Right lobe of liver (tissue), 6 donors: ENCODE data around the gene RANBP2. TPM values are rescaled to one million over a fixed set of nuclear protein-coding genes. Genes with fewer than 3 reads are reported as not detected.
"Not testable (repeated sequence)": the region's sequence is repeated elsewhere in the genome, so short reads cannot be mapped to it uniquely, and the experiment has no call there.

Experiments
- ATAC-seq, 4 donors: fragments of 200-7000 bp; cut with Tn5 transposase; one replicate each; pipeline ENCODE4 v1.9.1; 2020; ENCODE audit warnings: mild to moderate bottlenecking in 4 of 4, moderate library complexity in 4 of 4
- DNase-seq, 3 donors: peaks; one replicate each; pipeline ENCODE4 v3.0.0-alpha.2; 2020
- H3K27ac ChIP-seq, 3 donors: fragments of 200-600 bp; one replicate each; pipeline ENCODE4 v1.8.0; 2022
- H3K27me3 ChIP-seq, 2 donors: fragments of 200-600 bp; one replicate each; pipeline ENCODE4 v1.8.0; 2022
- H3K36me3 ChIP-seq, 4 donors: fragments of 200-600 bp; sonication (generic) in 1 of 4; one replicate each; pipeline versions ENCODE4 v1.5.1 to v1.8.0; 2017 to 2022; ENCODE audit warnings: control low read depth in 1 of 4
- H3K4me1 ChIP-seq, 4 donors: fragments of 200-600 bp; sonication (generic) in 1 of 4; one replicate each; pipeline versions ENCODE4 v1.5.1 to v1.8.0; 2017 to 2022; ENCODE audit warnings: control low read depth in 1 of 4
- H3K4me3 ChIP-seq, 3 donors: fragments of 200-600 bp; one replicate each; pipeline ENCODE4 v1.8.0; 2022
- H3K9me3 ChIP-seq, 4 donors: fragments of 200-600 bp; sonication (generic) in 1 of 4; one replicate each; pipeline versions ENCODE4 v1.5.1 to v1.8.0; 2017 to 2022; ENCODE audit warnings: control low read depth in 1 of 4
- POLR2A ChIP-seq: fragments of 450-650 bp; IDR thresholded peaks from one replicate; pipeline ENCODE4 v1.6.1; 2017; ENCODE audit warnings: antibody characterized with exemption, mild to moderate bottlenecking
- WGBS: methylation state at CpG from one replicate; pipeline ENCODE4 v1.1.6; 2018; ENCODE audit warnings: low coverage, low lambda C conversion rate; ENCODE audit not compliant: insufficient coverage; ENCODE audit errors: missing lambda C conversion rate; 5-methylcytosine and 5-hydroxymethylcytosine counted together
- intact Hi-C, 2 donors: fragments of 100-400 bp; cut with DNase I; formaldehyde crosslinking; loops; one replicate each; pipeline versions ENCODE4 v1.11.2 to v1.14.1; 2022
- total RNA-seq, 6 experiments: library from RNA; depleted of rRNA in 2 of 6; stranded (reverse); fragments of >200 nt in 2 of 6; fragmentation: NEBNext Ultra II Directional in 3 of 6; extraction: Animal tissue kit (Norgen Biotek cat#: 25700) in 3 of 6; gene quantifications; one replicate each; pipeline versions ENCODE4 v1.1.0 to v1.2.4, GENCODE V29; 2016 to 2023
- TF ChIP-seq, protein P1 (sequence below), 4 donors: fragments of 200-600 bp in 3 of 4; fragments of 450-650 bp in 1 of 4; IDR thresholded peaks; one replicate each; pipeline versions ENCODE4 v1.5.1 to v1.8.0; 2016 to 2022; ENCODE audit warnings: antibody characterized with exemption in 4 of 4, mild to moderate bottlenecking in 2 of 4
- donor health status: DM: no; HTN: yes; CAD: no.
- donor health status: DM: no; HTN: no; CAD: no.
- donor health status: DM: no; HTN: no; CAD: no.
- donor health status: DM: no; HTN: yes; CAD: no.
- donor health status: DM: no; HTN: yes; CAD: no.

RANBP2 gene
- total RNA-seq, 6 experiments from 2014 or later = 31.9 to 41.5 (median 36.1) TPM

GRCh38 chr2:108707300-108707699 lies 12.0 kb upstream of the RANBP2 start:
- intact Hi-C loops = no loop called here
- TF ChIP-seq, protein P1, sequence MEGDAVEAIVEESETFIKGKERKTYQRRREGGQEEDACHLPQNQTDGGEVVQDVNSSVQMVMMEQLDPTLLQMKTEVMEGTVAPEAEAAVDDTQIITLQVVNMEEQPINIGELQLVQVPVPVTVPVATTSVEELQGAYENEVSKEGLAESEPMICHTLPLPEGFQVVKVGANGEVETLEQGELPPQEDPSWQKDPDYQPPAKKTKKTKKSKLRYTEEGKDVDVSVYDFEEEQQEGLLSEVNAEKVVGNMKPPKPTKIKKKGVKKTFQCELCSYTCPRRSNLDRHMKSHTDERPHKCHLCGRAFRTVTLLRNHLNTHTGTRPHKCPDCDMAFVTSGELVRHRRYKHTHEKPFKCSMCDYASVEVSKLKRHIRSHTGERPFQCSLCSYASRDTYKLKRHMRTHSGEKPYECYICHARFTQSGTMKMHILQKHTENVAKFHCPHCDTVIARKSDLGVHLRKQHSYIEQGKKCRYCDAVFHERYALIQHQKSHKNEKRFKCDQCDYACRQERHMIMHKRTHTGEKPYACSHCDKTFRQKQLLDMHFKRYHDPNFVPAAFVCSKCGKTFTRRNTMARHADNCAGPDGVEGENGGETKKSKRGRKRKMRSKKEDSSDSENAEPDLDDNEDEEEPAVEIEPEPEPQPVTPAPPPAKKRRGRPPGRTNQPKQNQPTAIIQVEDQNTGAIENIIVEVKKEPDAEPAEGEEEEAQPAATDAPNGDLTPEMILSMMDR (IDR thresholded peaks at IDR 0.05) = no peak
- TF ChIP-seq POLR2A = no peak
- H3K27me3 ChIP-seq = no peaks in the 10 kb centered on the region
- no peaks in the 10 kb centered on the region for H3K9me3 ChIP-seq
- ATAC-seq = no peak
- no peak overlapping the region for H3K27ac ChIP-seq
- DNase-seq = no peak
- H3K4me1 ChIP-seq = no peaks in the 10 kb centered on the region
- H3K4me3 ChIP-seq = no peak overlapping the region
- no peaks in the 10 kb centered on the region for H3K36me3 ChIP-seq

DNA sequence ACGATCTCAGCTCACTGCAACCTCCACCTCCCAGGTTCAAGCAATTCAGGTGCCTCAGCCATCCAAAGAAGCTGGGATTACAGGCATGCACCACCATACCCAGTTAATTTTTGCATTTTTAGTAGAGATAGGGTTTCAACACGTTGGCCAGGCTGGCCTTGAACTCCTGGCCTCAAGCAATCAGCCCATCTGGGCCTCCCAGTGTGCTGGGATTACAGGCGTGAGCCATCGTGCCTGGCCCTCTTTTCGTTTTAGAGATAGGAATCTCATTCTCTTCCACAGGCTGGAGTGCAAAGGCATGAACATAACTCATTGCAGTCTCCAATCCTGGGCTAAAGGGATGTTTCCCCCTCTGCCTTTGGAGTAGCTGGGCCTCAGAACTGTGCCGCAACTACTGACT lies 2.3 kb upstream of the RANBP2 start:
- ATAC-seq, H3K4me1 ChIP-seq, intact Hi-C loops, H3K36me3 ChIP-seq, H3K27me3 ChIP-seq, H3K4me3 ChIP-seq, H3K9me3 ChIP-seq, DNase-seq, H3K27ac ChIP-seq: not testable (repeated sequence)
- WGBS = 68% methylated on average over 3 of the region's 6 CpGs

DNA sequence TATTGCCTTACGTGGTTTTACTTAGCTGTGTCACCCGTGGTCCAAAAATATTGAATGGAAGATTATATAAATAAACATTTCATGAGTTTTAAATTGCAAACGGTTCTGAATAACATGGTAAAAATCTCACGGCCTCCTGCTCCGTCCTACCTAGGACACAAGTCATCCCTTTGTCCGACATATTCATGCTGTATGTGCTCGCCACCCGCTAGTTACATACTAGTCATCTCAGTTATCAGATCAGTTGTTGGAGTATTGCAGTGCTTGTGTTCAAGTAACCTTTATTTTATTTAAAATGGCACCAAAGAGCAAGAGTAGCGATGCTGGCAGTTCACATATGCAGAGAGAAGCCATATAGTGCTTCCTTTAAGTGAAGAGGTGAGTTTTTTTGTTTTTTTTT lies 6.8 kb downstream of the RANBP2 start:
- intact Hi-C loops, H3K9me3 ChIP-seq, DNase-seq, H3K4me1 ChIP-seq, H3K27ac ChIP-seq, H3K36me3 ChIP-seq, H3K4me3 ChIP-seq, ATAC-seq, H3K27me3 ChIP-seq: not testable (repeated sequence)
- 64% methylated on average over 9 of the region's 9 CpGs for WGBS

DNA sequence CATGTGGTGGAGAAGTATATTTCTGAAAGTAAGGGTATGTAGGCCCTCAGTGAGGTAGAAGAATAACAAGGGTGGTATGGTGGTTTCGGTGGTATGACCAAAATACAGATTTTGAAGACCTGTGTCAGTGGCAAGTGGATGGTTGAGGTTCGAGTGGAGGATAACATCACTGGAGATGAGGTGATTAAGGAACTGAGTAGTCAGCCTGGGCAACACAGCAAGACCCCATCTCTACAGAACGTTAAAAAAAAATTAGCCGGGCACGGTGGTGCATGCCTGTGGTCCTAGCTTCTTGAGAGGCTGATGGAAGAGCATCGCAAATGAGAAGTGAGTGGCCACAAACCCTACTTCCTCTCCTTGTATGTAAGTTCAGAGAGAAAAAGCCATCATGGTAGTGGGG lies 15.4 kb downstream of the RANBP2 start:
- peaks cover 0 to 28% (median 6%) of the 10 kb centered on the region in 4 donors for H3K36me3 ChIP-seq
- intact Hi-C loops = not testable (repeated sequence)

GRCh38 chr2:108757973-108758372 lies 38.7 kb downstream of the RANBP2 start:
- WGBS = 94% methylated on average over 7 of the region's 9 CpGs
- DNase-seq, H3K4me3 ChIP-seq, intact Hi-C loops, H3K27ac ChIP-seq, H3K27me3 ChIP-seq, ATAC-seq, H3K9me3 ChIP-seq, H3K4me1 ChIP-seq: not testable (repeated sequence)
- peaks cover 0 to 29% (median 11%) of the 10 kb centered on the region in 4 donors for H3K36me3 ChIP-seq

More for the DNA sequence above, 15.4 kb downstream of the RANBP2 start:
- H3K9me3 ChIP-seq, H3K27ac ChIP-seq, H3K4me3 ChIP-seq, ATAC-seq, H3K4me1 ChIP-seq, H3K27me3 ChIP-seq, DNase-seq: not testable (repeated sequence)
- 96% methylated on average over 4 of the region's 6 CpGs for WGBS

GRCh38 chr2:108762618-108763017 lies 43.3 kb downstream of the RANBP2 start:
- H3K4me1 ChIP-seq, H3K27ac ChIP-seq, DNase-seq, H3K27me3 ChIP-seq, H3K9me3 ChIP-seq, ATAC-seq, H3K4me3 ChIP-seq, intact Hi-C loops: not testable (repeated sequence)
- H3K36me3 ChIP-seq = peaks cover 0 to 31% (median 22%) of the 10 kb centered on the region in 4 donors

DNA sequence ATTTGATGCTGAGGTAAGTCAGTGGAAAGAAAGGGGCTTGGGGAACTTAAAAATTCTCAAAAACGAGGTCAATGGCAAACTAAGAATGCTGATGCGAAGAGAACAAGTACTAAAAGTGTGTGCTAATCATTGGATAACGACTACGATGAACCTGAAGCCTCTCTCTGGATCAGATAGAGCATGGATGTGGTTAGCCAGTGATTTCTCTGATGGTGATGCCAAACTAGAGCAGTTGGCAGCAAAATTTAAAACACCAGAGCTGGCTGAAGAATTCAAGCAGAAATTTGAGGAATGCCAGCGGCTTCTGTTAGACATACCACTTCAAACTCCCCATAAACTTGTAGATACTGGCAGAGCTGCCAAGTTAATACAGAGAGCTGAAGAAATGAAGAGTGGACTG lies 47.4 kb downstream of the RANBP2 start:
- H3K27me3 ChIP-seq, H3K4me3 ChIP-seq, H3K4me1 ChIP-seq, H3K9me3 ChIP-seq, DNase-seq, ATAC-seq, intact Hi-C loops, H3K27ac ChIP-seq: not testable (repeated sequence)
- H3K36me3 ChIP-seq = peaks cover 0 to 30% (median 23%) of the 10 kb centered on the region in 4 donors
- 78% methylated on average over 4 of the region's 5 CpGs for WGBS

- H3K4me3 ChIP-seq, H3K4me1 ChIP-seq, DNase-seq, intact Hi-C loops, ATAC-seq, H3K27ac ChIP-seq, H3K9me3 ChIP-seq, H3K27me3 ChIP-seq: not testable (repeated sequence)
- WGBS = 87% methylated on average over 1 of the region's 2 CpGs
- H3K36me3 ChIP-seq = peaks cover 0 to 39% (median 26%) of the 10 kb centered on the region in 4 donors
Observed at GRCh38 chr2:108767859-108768258, 48.6 kb downstream of the RANBP2 start.
